ENCODE data around the gene FAM219A.
A peak's percentile ranks its signal among the peaks of the same experiment; 100 is the strongest.

Gene FAM219A

GRCh38 chr9:34403554-34404380 is 54.6 kb downstream of the FAM219A start:
- DNase-seq (ENCODE audit: low read depth in 2 of 3, low spot score in 1 of 3) = peak; percentile 33 to 48 (median 35)

- DNase-seq (ENCODE audit: low read depth in 2 of 3, low spot score in 1 of 3) = no peak
These were observed 57.4 kb downstream of the FAM219A start for GRCh38 chr9:34400686-34401602.

GRCh38 chr9:34400275-34400674 is 58.1 kb downstream of the FAM219A start:
- no peak for DNase-seq (ENCODE audit: low read depth in 2 of 3, low spot score in 1 of 3)

GRCh38 chr9:34399729-34400128 is 58.6 kb downstream of the FAM219A start:
- no peak for DNase-seq (ENCODE audit: low read depth in 2 of 3, low spot score in 1 of 3)

- DNase-seq (ENCODE audit: low read depth in 2 of 3, low spot score in 1 of 3) = no peak
These were observed 59.5 kb downstream of the FAM219A start for GRCh38 chr9:34398875-34399274.

- no peak for DNase-seq (ENCODE audit: low read depth in 2 of 3, low spot score in 1 of 3)
These were observed 61.8 kb downstream of the FAM219A start for GRCh38 chr9:34396276-34397214.

- DNase-seq (ENCODE audit: low read depth in 2 of 3, low spot score in 1 of 3) = no peak
These were observed 65.9 kb downstream of the FAM219A start for GRCh38 chr9:34392511-34392910.

GRCh38 chr9:34387239-34387638 is 71.1 kb downstream of the FAM219A start:
- no peak for DNase-seq (ENCODE audit: low read depth in 2 of 3, low spot score in 1 of 3)

- DNase-seq (ENCODE audit: low read depth in 2 of 3, low spot score in 1 of 3) = no peak
These were observed 71.7 kb downstream of the FAM219A start for GRCh38 chr9:34386656-34387055.

GRCh38 chr9:34385561-34386230 is 72.7 kb downstream of the FAM219A start:
- DNase-seq (ENCODE audit: low read depth in 2 of 3, low spot score in 1 of 3) = no peak

GRCh38 chr9:34384368-34385165 is 73.8 kb downstream of the FAM219A start:
- no peak for DNase-seq (ENCODE audit: low read depth in 2 of 3, low spot score in 1 of 3)

- no peak for DNase-seq (ENCODE audit: low read depth in 2 of 3, low spot score in 1 of 3)
These were observed 74.5 kb downstream of the FAM219A start for GRCh38 chr9:34383904-34384303.

- no peak for DNase-seq (ENCODE audit: low read depth in 2 of 3, low spot score in 1 of 3)
These were observed 75.5 kb downstream of the FAM219A start for GRCh38 chr9:34382879-34383278.

- no peak for DNase-seq (ENCODE audit: low read depth in 2 of 3, low spot score in 1 of 3)
These were observed 76.3 kb downstream of the FAM219A start for GRCh38 chr9:34382054-34382453.

- DNase-seq (ENCODE audit: low read depth in 2 of 3, low spot score in 1 of 3) = no peak
These were observed 77.0 kb downstream of the FAM219A start for GRCh38 chr9:34381323-34381722.

- DNase-seq (ENCODE audit: low read depth in 2 of 3, low spot score in 1 of 3) = peak; percentile 59 to 70 (median 67)
These were observed 77.7 kb downstream of the FAM219A start for GRCh38 chr9:34380511-34381315.

GRCh38 chr9:34380034-34380510 is 78.3 kb downstream of the FAM219A start:
- DNase-seq (ENCODE audit: low read depth in 2 of 3, low spot score in 1 of 3) = no peak

GRCh38 chr9:34379334-34380033 is 78.9 kb downstream of the FAM219A start:
- peak; percentile 86 to 99 (median 87) for DNase-seq (ENCODE audit: low read depth in 2 of 3, low spot score in 1 of 3)

All from stimulated activated CD4-positive, alpha-beta T cell treated with anti-CD3 and anti-CD28 coated beads, Interleukin-12 subunit alpha, Interleukin-12 subunit beta, amount 100 ng/mL, for 48 hours (primary cell).